RWPE2 (cell line): ENCODE measurements around the gene GPR132.

Source experiments
- ATAC-seq: fragments of 200-7000 bp; cut with Tn5 transposase; 3 replicates; pipeline ENCODE4 v1.9.1; 2021; ENCODE audit warnings: low read depth
- DNase-seq: peaks from one replicate; pipeline ENCODE4 v3.0.0-alpha.2; 2020; ENCODE audit warnings: low spot score
- H3K27ac ChIP-seq: fragments of 450-650 bp; 2 replicates; pipeline ENCODE4 v1.5.1; 2017; ENCODE audit warnings: mild to moderate bottlenecking; ENCODE audit not compliant: poor library complexity, severe bottlenecking
- H3K27me3 ChIP-seq: fragments of 250-450 bp; sonication (Bioruptor Pico); 2 replicates; pipeline ENCODE4 v1.5.1; 2021; ENCODE audit warnings: mild to moderate bottlenecking, moderate library complexity; ENCODE audit not compliant: insufficient read depth, poor library complexity, severe bottlenecking
- H3K36me3 ChIP-seq: fragments of 250-450 bp; sonication (Bioruptor Pico); 2 replicates; pipeline ENCODE4 v1.5.1; 2020; ENCODE audit warnings: low read depth, mild to moderate bottlenecking, moderate library complexity
- H3K4me1 ChIP-seq: fragments of 250-450 bp; sonication (Bioruptor Pico); 2 replicates; pipeline ENCODE4 v1.5.1; 2021; ENCODE audit warnings: mild to moderate bottlenecking, moderate library complexity; ENCODE audit not compliant: insufficient read depth, poor library complexity, severe bottlenecking
- H3K4me3 ChIP-seq: fragments of 250-450 bp; sonication (Bioruptor Pico); 2 replicates; pipeline ENCODE4 v1.5.1; 2021; ENCODE audit warnings: mild to moderate bottlenecking, moderate library complexity; ENCODE audit not compliant: severe bottlenecking
- H3K9me3 ChIP-seq: fragments of 250-450 bp; sonication (Bioruptor Pico); 2 replicates; pipeline ENCODE4 v1.5.1; 2021; ENCODE audit warnings: mild to moderate bottlenecking, moderate library complexity; ENCODE audit not compliant: severe bottlenecking
- CTCF ChIP-seq: fragments of 450-650 bp; IDR thresholded peaks from one replicate; pipeline ENCODE4 v1.5.1; 2017; ENCODE audit warnings: mild to moderate bottlenecking, moderate library complexity; ENCODE audit not compliant: poor library complexity, severe bottlenecking

The GPR132 gene

GRCh38 chr14:105078294-105078693, 13.1 kb upstream of the GPR132 start:
- Histone ChIP-seq H3K36me3 (no peaks in the 10 kb centered on the region), H3K27me3 (peaks cover 14% of the 10 kb centered on the region), H3K4me1 (peaks cover 2% of the 10 kb centered on the region), H3K9me3 (no peaks in the 10 kb centered on the region), H3K27ac (no peak overlapping the region), H3K4me3 (no peak overlapping the region)
- no peak for DNase-seq
- TF ChIP-seq CTCF: no peak
- ATAC-seq: no peak

- DNase-seq (no peak), ATAC-seq (no peak)
- Histone ChIP-seq H3K27me3 (peaks cover 14% of the 10 kb centered on the region), H3K36me3 (no peaks in the 10 kb centered on the region), H3K9me3 (no peaks in the 10 kb centered on the region), H3K4me3 (no peak overlapping the region), H3K4me1 (peaks cover 2% of the 10 kb centered on the region), H3K27ac (no peak overlapping the region)
- no peak for TF ChIP-seq CTCF
These were observed 12.4 kb upstream of the GPR132 start for GRCh38 chr14:105077649-105077995.

GRCh38 chr14:105076805-105077648, 11.8 kb upstream of the GPR132 start:
- H3K4me1 ChIP-seq: peaks cover 2% of the 10 kb centered on the region
- peaks cover 14% of the 10 kb centered on the region for H3K27me3 ChIP-seq
- H3K36me3 ChIP-seq: no peaks in the 10 kb centered on the region
- ATAC-seq: no peak
- H3K9me3 ChIP-seq: no peaks in the 10 kb centered on the region
- H3K27ac ChIP-seq: no peak overlapping the region
- DNase-seq: no peak
- no peak for TF ChIP-seq CTCF
- no peak overlapping the region for H3K4me3 ChIP-seq

- H3K36me3 ChIP-seq: no peaks in the 10 kb centered on the region
- no peak; the same call in 2 of the 3 replicates for ATAC-seq
- DNase-seq: peak; percentile 74
- H3K4me3 ChIP-seq: no peak overlapping the region
- no peaks in the 10 kb centered on the region for H3K9me3 ChIP-seq
- H3K27me3 ChIP-seq: peaks cover 14% of the 10 kb centered on the region
- TF ChIP-seq CTCF: no peak
- H3K27ac ChIP-seq: no peak overlapping the region
- H3K4me1 ChIP-seq: peaks cover 2% of the 10 kb centered on the region
These were observed 11.1 kb upstream of the GPR132 start for GRCh38 chr14:105076296-105076804.
